B cell (primary cell): Measurements from ENCODE around the gene ZSWIM6. TPM values are rescaled to one million over a fixed set of nuclear protein-coding genes. Genes with fewer than 3 reads are reported as not detected.

Experiments used
- ATAC-seq: fragments of 200-7000 bp; cut with Tn5 transposase; one replicate; pipeline ENCODE4 v1.10.0; 2021; ENCODE audit warnings: low read depth, mild to moderate bottlenecking, moderate number of reproducible peaks, moderate library complexity
- CTCF ChIA-PET: fragments of 350-600 bp; sonication (Branson Sonifier 250); formaldehyde crosslinking; loops from one replicate; lab custom pipeline; 2021; ENCODE audit warnings: antibody characterized with exemption, inconsistent platforms; lab: Charles Lee
- POLR2A ChIA-PET: fragments of 350-600 bp; sonication (Branson Sonifier 250); formaldehyde crosslinking; loops from one replicate; lab custom pipeline; 2021; ENCODE audit warnings: antibody characterized with exemption; lab: Charles Lee
- DNase-seq: peaks from one replicate; pipeline ENCODE4 v3.0.0; 2013
- H2AFZ ChIP-seq: 2 replicates; pipeline ENCODE4 v1.6.1; 2012; ENCODE audit warnings: mild to moderate bottlenecking, low read depth, low read length; ENCODE audit not compliant: insufficient read depth, poor library complexity, severe bottlenecking
- H3K27ac ChIP-seq, 2 donors: 1 replicate in 1 of 2; 2 replicates in 1 of 2; pipeline ENCODE4 v1.5.1; 2012 to 2013; ENCODE audit warnings: low read length in 2 of 2, mild to moderate bottlenecking in 2 of 2, moderate library complexity in 1 of 2
- H3K27me3 ChIP-seq, 4 experiments: fragments of 200-600 bp in 1 of 4; sonication (generic) in 1 of 4; replicated peaks in 1 of 4; 1 replicate in 2 of 4; 2 replicates in 2 of 4; pipeline versions ENCODE4 v1.6.1 to v1.7.0; 2013 to 2016; ENCODE audit warnings: low read length in 3 of 4, mild to moderate bottlenecking in 2 of 4, mixed read lengths in 1 of 4, moderate library complexity in 1 of 4; ENCODE audit not compliant: insufficient read depth in 4 of 4, control insufficient read depth in 3 of 4; ENCODE audit errors: control extremely low read depth in 1 of 4
- H3K36me3 ChIP-seq, 2 experiments: replicated peaks in 1 of 2; 1 replicate in 1 of 2; 2 replicates in 1 of 2; pipeline versions ENCODE4 v1.6.1 to v1.7.1; 2013; ENCODE audit warnings: low read length in 1 of 2; ENCODE audit not compliant: insufficient read depth in 2 of 2, control insufficient read depth in 1 of 2; ENCODE audit errors: control extremely low read depth in 1 of 2, extremely low read depth in 1 of 2
- H3K4me1 ChIP-seq, 2 donors: fragments of 200-600 bp in 1 of 2; sonication (generic) in 1 of 2; 1 replicate in 1 of 2; 2 replicates in 1 of 2; pipeline versions ENCODE4 v1.5.1 to v1.6.1; 2013 to 2017; ENCODE audit warnings: low read length in 2 of 2; ENCODE audit not compliant: control insufficient read depth in 2 of 2, insufficient read depth in 2 of 2
- H3K4me2 ChIP-seq: replicated peaks from 2 replicates; pipeline ENCODE3; 2012; ENCODE audit warnings: mild to moderate bottlenecking, low read depth, low read length; ENCODE audit not compliant: poor library complexity, severe bottlenecking
- H3K4me3 ChIP-seq, 5 experiments: fragments of 200-600 bp in 1 of 5; sonication (generic) in 1 of 5; 1 replicate in 3 of 5; 2 replicates in 2 of 5; pipeline versions ENCODE4 v1.5.1 to v1.7.0; 2011 to 2016; ENCODE audit warnings: low read length in 4 of 5, mild to moderate bottlenecking in 4 of 5, low read depth in 2 of 5, control low read depth in 1 of 5, moderate library complexity in 1 of 5; ENCODE audit not compliant: insufficient read depth in 1 of 5; ENCODE audit errors: control extremely low read depth in 1 of 5, extremely low read depth in 1 of 5
- H3K79me2 ChIP-seq: fragments of 200-600 bp; sonication (generic); one replicate; pipeline ENCODE4 v1.6.0; 2016; ENCODE audit warnings: low read length; ENCODE audit not compliant: control insufficient read depth, insufficient read depth
- H3K9ac ChIP-seq: fragments of 200-600 bp; sonication (generic); 2 replicates; pipeline ENCODE4 v1.6.1; 2017; ENCODE audit warnings: mild to moderate bottlenecking, low read length, moderate library complexity
- H3K9me3 ChIP-seq, 3 donors: one replicate each; pipeline versions ENCODE4 v1.6.1 to v1.7.1; 2013; ENCODE audit warnings: low read length in 2 of 3; ENCODE audit not compliant: control insufficient read depth in 2 of 3, insufficient read depth in 1 of 3; ENCODE audit errors: control extremely low read depth in 1 of 3
- H4K20me1 ChIP-seq: 2 replicates; pipeline ENCODE4 v1.6.0; 2012; ENCODE audit warnings: mild to moderate bottlenecking, low read length; ENCODE audit not compliant: insufficient read depth, control insufficient read depth, poor library complexity, severe bottlenecking
- H3K27ac Mint-ChIP-seq: one replicate; pipeline ENCODE4 v1.8.0; 2021; ENCODE audit warnings: mixed read lengths
- H3K27me3 Mint-ChIP-seq: one replicate; pipeline ENCODE4 v1.8.0; 2021; ENCODE audit warnings: mixed read lengths
- H3K4me1 Mint-ChIP-seq: one replicate; pipeline ENCODE4 v1.8.0; 2021; ENCODE audit warnings: mixed read lengths
- H3K4me3 Mint-ChIP-seq: one replicate; pipeline ENCODE4 v1.8.0; 2021; ENCODE audit warnings: mixed read lengths
- H3K9me3 Mint-ChIP-seq: one replicate; pipeline ENCODE4 v1.8.0; 2022; ENCODE audit warnings: mixed read lengths; ENCODE audit not compliant: insufficient read depth
- EZH2 ChIP-seq: IDR thresholded peaks from 2 replicates; pipeline ENCODE4 v1.6.1; 2012; ENCODE audit warnings: borderline replicate concordance, low read depth, mild to moderate bottlenecking, moderate library complexity, low read length; ENCODE audit not compliant: insufficient read depth, poor library complexity, severe bottlenecking
- WGBS: methylation state at CpG from one replicate; pipeline ENCODE4 v1.1.5; 2013; ENCODE audit warnings: missing lambda C conversion rate; ENCODE audit not compliant: insufficient coverage; 5-methylcytosine and 5-hydroxymethylcytosine counted together
- intact Hi-C: fragments of 100-400 bp; cut with micrococcal nuclease; formaldehyde crosslinking; loops from one replicate; pipeline ENCODE4 v1.10.0; 2022
- polyA plus RNA-seq: library from polyadenylated mRNA; depleted of rRNA; stranded (reverse); fragments of >200 nt; gene quantifications from 2 replicates; pipeline ENCODE4 v1.2.3, GENCODE V29; 2012
- total RNA-seq, 2 donors: library from RNA; stranded (reverse); fragments of 120-200 nt in 1 of 2; gene quantifications; 1 replicate in 1 of 2; 2 replicates in 1 of 2; pipeline versions ENCODE4 v1.2.3 to v1.2.4, GENCODE V29; 2013 to 2022
- TF ChIP-seq, protein P1 (sequence below): fragments of 200-600 bp; IDR thresholded peaks from one replicate; pipeline ENCODE4 v1.8.0; 2022; ENCODE audit warnings: antibody characterized with exemption, mild to moderate bottlenecking

ZSWIM6 gene
- total and polyA plus RNA-seq, 2 donors (not counting 1 experiment from before 2014, with no cell fraction given), result 7.9 to 16.4 TPM

DNA sequence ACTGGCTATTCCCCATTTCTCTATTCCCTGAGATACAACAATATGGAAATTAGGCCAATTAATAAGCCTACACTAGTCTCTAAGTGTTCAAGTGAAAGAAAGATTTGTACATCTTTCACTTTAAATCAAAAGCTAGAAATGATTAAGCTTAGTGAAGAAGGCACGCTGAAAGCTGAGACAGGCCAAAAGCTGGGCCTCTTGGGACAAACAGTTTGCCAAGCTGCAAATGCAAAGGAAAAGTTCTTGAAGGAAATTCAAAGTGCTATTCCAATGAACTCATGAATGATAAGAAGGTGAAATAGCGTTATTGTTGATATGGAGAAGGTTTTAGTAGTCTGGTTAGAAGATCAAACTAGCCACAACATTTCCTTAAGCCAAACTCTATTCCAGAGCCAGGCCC, 256.2 kb downstream of the ZSWIM6 start:
- WGBS, result no CpG with 5 or more reads among the region's 2 CpGs
- intact Hi-C loops, result no loop called here

DNA sequence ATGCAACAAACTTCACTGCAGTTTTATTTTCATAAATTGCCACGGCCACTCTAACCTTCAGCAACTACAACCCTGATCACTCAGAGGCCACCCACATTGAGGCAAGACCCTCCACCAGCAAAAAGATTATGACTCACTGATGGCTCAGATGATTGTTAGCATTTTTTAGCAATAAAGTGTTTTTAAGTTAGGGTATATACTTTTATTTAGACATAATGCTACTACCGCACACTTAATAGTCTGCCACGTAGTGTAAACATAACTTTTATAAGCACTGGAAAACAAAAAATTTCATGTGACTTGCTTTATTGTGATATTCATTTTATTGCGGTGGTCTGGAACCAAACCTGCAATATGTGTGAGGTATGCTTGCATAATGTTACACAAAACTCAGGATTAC, 257.9 kb downstream of the ZSWIM6 start:
- no peak overlapping the region for H3K4me3 Mint-ChIP-seq
- ATAC-seq (no peak), DNase-seq (no peak)
- H3K9me3 Mint-ChIP-seq, result no peaks in the 10 kb centered on the region
- no peak overlapping the region for H3K27ac Mint-ChIP-seq
- H3K79me2 ChIP-seq, result no peaks in the 10 kb centered on the region
- peaks cover 0 to 6% (median 0%) of the 10 kb centered on the region in 4 experiments for H3K27me3 ChIP-seq
- H3K4me3 ChIP-seq, result no peak overlapping the region
- WGBS, result 80% methylated on average over 1 of the region's 4 CpGs
- POLR2A ChIA-PET, result no interaction called here
- no peaks in the 10 kb centered on the region for H3K4me1 Mint-ChIP-seq
- H3K36me3 ChIP-seq, result no peaks in the 10 kb centered on the region
- no peak overlapping the region for H3K4me2 ChIP-seq
- intact Hi-C loops, result no loop called here
- CTCF ChIA-PET, result no interaction called here
- H3K9me3 ChIP-seq, result no peaks in the 10 kb centered on the region
- H3K27ac ChIP-seq, result no peak overlapping the region
- TF ChIP-seq, protein P1, sequence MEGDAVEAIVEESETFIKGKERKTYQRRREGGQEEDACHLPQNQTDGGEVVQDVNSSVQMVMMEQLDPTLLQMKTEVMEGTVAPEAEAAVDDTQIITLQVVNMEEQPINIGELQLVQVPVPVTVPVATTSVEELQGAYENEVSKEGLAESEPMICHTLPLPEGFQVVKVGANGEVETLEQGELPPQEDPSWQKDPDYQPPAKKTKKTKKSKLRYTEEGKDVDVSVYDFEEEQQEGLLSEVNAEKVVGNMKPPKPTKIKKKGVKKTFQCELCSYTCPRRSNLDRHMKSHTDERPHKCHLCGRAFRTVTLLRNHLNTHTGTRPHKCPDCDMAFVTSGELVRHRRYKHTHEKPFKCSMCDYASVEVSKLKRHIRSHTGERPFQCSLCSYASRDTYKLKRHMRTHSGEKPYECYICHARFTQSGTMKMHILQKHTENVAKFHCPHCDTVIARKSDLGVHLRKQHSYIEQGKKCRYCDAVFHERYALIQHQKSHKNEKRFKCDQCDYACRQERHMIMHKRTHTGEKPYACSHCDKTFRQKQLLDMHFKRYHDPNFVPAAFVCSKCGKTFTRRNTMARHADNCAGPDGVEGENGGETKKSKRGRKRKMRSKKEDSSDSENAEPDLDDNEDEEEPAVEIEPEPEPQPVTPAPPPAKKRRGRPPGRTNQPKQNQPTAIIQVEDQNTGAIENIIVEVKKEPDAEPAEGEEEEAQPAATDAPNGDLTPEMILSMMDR, result no peak
- TF ChIP-seq EZH2, result no peak
- no peak overlapping the region for H2AFZ ChIP-seq
- no peaks in the 10 kb centered on the region for H4K20me1 ChIP-seq
- no peak overlapping the region for H3K9ac ChIP-seq
- H3K27me3 Mint-ChIP-seq, result peaks cover 17% of the 10 kb centered on the region
- H3K4me1 ChIP-seq, result no peaks in the 10 kb centered on the region

More for the DNA sequence above, 256.2 kb downstream of the ZSWIM6 start:
- Histone ChIP-seq H3K9ac (no peak overlapping the region), H2AFZ (no peak overlapping the region), H3K27ac (no peak overlapping the region), H3K4me3 (no peak overlapping the region), H3K4me2 (no peak overlapping the region), H4K20me1 (no peaks in the 10 kb centered on the region), H3K4me1 (no peaks in the 10 kb centered on the region), H3K79me2 (no peaks in the 10 kb centered on the region), H3K36me3 (no peaks in the 10 kb centered on the region), H3K9me3 (no peaks in the 10 kb centered on the region), H3K27me3 (peaks cover 0 to 6% (median 1%) of the 10 kb centered on the region in 4 experiments)
- TF ChIP-seq, protein P1, result no peak
- no peak for TF ChIP-seq EZH2
- ChIA-PET POLR2A (no interaction called here), CTCF (no interaction called here)
- H3K27ac Mint-ChIP-seq, result no peak overlapping the region
- H3K4me1 Mint-ChIP-seq, result no peaks in the 10 kb centered on the region
- ATAC-seq (no peak), DNase-seq (no peak)
- peaks cover 23% of the 10 kb centered on the region for H3K27me3 Mint-ChIP-seq
- no peaks in the 10 kb centered on the region for H3K9me3 Mint-ChIP-seq
- no peak overlapping the region for H3K4me3 Mint-ChIP-seq
